Measurements from ENCODE around the gene TASP1. TPM values are rescaled to one million over a fixed set of nuclear protein-coding genes. Genes with fewer than 3 reads are reported as not detected.

The TASP1 gene
- total and polyA plus RNA-seq, 2 donors (not counting 1 experiment from before 2014, with no cell fraction given), result 6.4 to 23.9 TPM

DNA sequence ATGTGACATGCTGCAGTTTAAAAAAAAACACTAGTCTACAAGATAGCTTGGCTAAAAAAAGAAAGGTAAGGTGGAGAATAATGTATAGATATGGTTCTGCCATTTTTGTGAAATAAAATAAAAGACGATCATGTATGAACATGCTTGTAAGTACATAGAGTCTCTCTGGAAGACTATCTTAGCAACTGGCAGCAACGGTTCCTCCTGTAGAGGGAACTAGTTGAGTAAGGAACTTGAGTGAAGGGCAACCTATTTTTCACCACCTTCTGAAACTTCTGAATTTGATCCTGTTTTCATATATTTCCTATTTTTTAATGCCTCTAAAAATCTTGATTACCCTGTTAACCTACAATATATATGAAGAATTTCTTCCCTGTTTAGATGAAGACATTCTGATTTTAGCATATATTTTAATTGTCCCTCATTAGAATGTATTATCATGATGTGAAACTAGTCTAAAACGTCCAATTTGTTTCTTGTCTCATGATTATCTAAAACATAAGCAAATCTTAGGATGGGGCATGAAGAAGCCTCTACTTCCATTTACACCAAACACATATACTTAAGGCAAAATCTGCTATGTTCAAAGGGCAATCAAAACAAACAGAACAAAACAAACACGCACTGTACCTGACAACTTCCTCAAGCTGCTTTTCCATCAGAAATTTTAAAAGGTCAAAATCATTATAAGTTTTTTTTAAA is 215.1 kb downstream of the TASP1 start:
- peaks cover 2 to 3% of the 10 kb centered on the region in 2 experiments for H3K36me3 ChIP-seq (replicated peaks in 1 of 2; ENCODE audit: control extremely low read depth in 1 of 2, control insufficient read depth in 1 of 2, extremely low read depth in 1 of 2, insufficient read depth in 2 of 2, low read length in 1 of 2)
- no peak overlapping the region for H3K27ac ChIP-seq (ENCODE audit: low read length in 2 of 2)
- Mint-ChIP-seq H3K4me3 (no peak overlapping the region), H3K27ac (no peak overlapping the region), H3K9me3 (ENCODE audit: insufficient read depth) (no peaks in the 10 kb centered on the region), H3K27me3 (no peaks in the 10 kb centered on the region), H3K4me1 (no peaks in the 10 kb centered on the region)
- TF ChIP-seq EZH2 (IDR thresholded peaks at IDR 0.05; ENCODE audit: borderline replicate concordance, insufficient read depth, low read depth, low read length, poor library complexity, severe bottlenecking) (no peak), CTCF (IDR thresholded peaks at IDR 0.05) (no peak)
- H3K4me2 ChIP-seq (replicated peaks; ENCODE audit: low read depth, low read length, poor library complexity, severe bottlenecking), result no peak overlapping the region
- no peak overlapping the region for H2AFZ ChIP-seq (ENCODE audit: insufficient read depth, low read depth, low read length, poor library complexity, severe bottlenecking)
- no peaks in the 10 kb centered on the region for H3K4me1 ChIP-seq (ENCODE audit: control insufficient read depth in 2 of 2, insufficient read depth in 2 of 2, low read length in 2 of 2)
- DNase-seq, result no peak
- no peaks in the 10 kb centered on the region for H3K27me3 ChIP-seq (replicated peaks in 1 of 4; ENCODE audit: control extremely low read depth in 1 of 4, control insufficient read depth in 3 of 4, insufficient read depth in 4 of 4, low read length in 3 of 4)
- ChIA-PET POLR2A (no interaction called here), CTCF (no interaction called here)
- no peaks in the 10 kb centered on the region for H3K79me2 ChIP-seq (ENCODE audit: control insufficient read depth, insufficient read depth, low read length)
- 100% methylated on average over 1 of the region's 4 CpGs for WGBS (ENCODE audit: insufficient coverage)
- no peak for ATAC-seq (ENCODE audit: low read depth)
- no peak overlapping the region for H3K4me3 ChIP-seq (ENCODE audit: control extremely low read depth in 1 of 5, extremely low read depth in 1 of 5, insufficient read depth in 1 of 5, low read depth in 2 of 5, low read length in 4 of 5)
- no peaks in the 10 kb centered on the region for H4K20me1 ChIP-seq (ENCODE audit: control insufficient read depth, insufficient read depth, low read length, poor library complexity, severe bottlenecking)
- H3K9me3 ChIP-seq (ENCODE audit: control extremely low read depth in 1 of 3, control insufficient read depth in 2 of 3, insufficient read depth in 1 of 3, low read length in 2 of 3), result no peaks in the 10 kb centered on the region
- no peak overlapping the region for H3K9ac ChIP-seq (ENCODE audit: low read length)
- intact Hi-C loops (cut with micrococcal nuclease), result no loop called here

- no peak overlapping the region for H3K27ac ChIP-seq (ENCODE audit: low read length in 2 of 2)
- CTCF ChIA-PET, result no interaction called here
- WGBS (ENCODE audit: insufficient coverage), result 100% methylated on average over 1 of the region's 1 CpG
These were observed 216.1 kb downstream of the TASP1 start for GRCh38 chr20:13422637-13423036.

More at GRCh38 chr20:13422637-13423036, 216.1 kb downstream of the TASP1 start:
- no peak for TF ChIP-seq EZH2 (IDR thresholded peaks at IDR 0.05; ENCODE audit: borderline replicate concordance, insufficient read depth, low read depth, low read length, poor library complexity, severe bottlenecking)
- no peak for TF ChIP-seq CTCF (IDR thresholded peaks at IDR 0.05)
- no peaks in the 10 kb centered on the region for H3K4me1 Mint-ChIP-seq
- Histone ChIP-seq H3K4me2 (replicated peaks; ENCODE audit: low read depth, low read length, poor library complexity, severe bottlenecking) (no peak overlapping the region), H2AFZ (ENCODE audit: insufficient read depth, low read depth, low read length, poor library complexity, severe bottlenecking) (no peak overlapping the region), H3K9me3 (ENCODE audit: control extremely low read depth in 1 of 3, control insufficient read depth in 2 of 3, insufficient read depth in 1 of 3, low read length in 2 of 3) (no peaks in the 10 kb centered on the region), H3K4me1 (ENCODE audit: control insufficient read depth in 2 of 2, insufficient read depth in 2 of 2, low read length in 2 of 2) (no peaks in the 10 kb centered on the region), H3K27me3 (replicated peaks in 1 of 4; ENCODE audit: control extremely low read depth in 1 of 4, control insufficient read depth in 3 of 4, insufficient read depth in 4 of 4, low read length in 3 of 4) (no peaks in the 10 kb centered on the region), H3K9ac (ENCODE audit: low read length) (no peak overlapping the region), H3K79me2 (ENCODE audit: control insufficient read depth, insufficient read depth, low read length) (no peaks in the 10 kb centered on the region), H4K20me1 (ENCODE audit: control insufficient read depth, insufficient read depth, low read length, poor library complexity, severe bottlenecking) (no peaks in the 10 kb centered on the region), H3K36me3 (replicated peaks in 1 of 2; ENCODE audit: control extremely low read depth in 1 of 2, control insufficient read depth in 1 of 2, extremely low read depth in 1 of 2, insufficient read depth in 2 of 2, low read length in 1 of 2) (peaks cover 0 to 2% of the 10 kb centered on the region in 2 experiments), H3K4me3 (ENCODE audit: control extremely low read depth in 1 of 5, extremely low read depth in 1 of 5, insufficient read depth in 1 of 5, low read depth in 2 of 5, low read length in 4 of 5) (no peak overlapping the region)
- no peak overlapping the region for H3K4me3 Mint-ChIP-seq
- H3K27ac Mint-ChIP-seq, result no peak overlapping the region
- H3K9me3 Mint-ChIP-seq (ENCODE audit: insufficient read depth), result no peaks in the 10 kb centered on the region
- no peak for DNase-seq
- no peaks in the 10 kb centered on the region for H3K27me3 Mint-ChIP-seq
- intact Hi-C loops (cut with micrococcal nuclease), result no loop called here
- no peak for ATAC-seq (ENCODE audit: low read depth)
- POLR2A ChIA-PET, result no interaction called here

Measured in B cell (primary cell).